ENCODE measurements around the gene GDF15.
A peak's percentile ranks its signal among the peaks of the same experiment; 100 is the strongest.
"Not testable (repeated sequence)": the region's sequence is repeated elsewhere in the genome, so short reads cannot be mapped to it uniquely, and the experiment has no call there.

The GDF15 gene, protein sequence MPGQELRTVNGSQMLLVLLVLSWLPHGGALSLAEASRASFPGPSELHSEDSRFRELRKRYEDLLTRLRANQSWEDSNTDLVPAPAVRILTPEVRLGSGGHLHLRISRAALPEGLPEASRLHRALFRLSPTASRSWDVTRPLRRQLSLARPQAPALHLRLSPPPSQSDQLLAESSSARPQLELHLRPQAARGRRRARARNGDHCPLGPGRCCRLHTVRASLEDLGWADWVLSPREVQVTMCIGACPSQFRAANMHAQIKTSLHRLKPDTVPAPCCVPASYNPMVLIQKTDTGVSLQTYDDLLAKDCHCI

DNA sequence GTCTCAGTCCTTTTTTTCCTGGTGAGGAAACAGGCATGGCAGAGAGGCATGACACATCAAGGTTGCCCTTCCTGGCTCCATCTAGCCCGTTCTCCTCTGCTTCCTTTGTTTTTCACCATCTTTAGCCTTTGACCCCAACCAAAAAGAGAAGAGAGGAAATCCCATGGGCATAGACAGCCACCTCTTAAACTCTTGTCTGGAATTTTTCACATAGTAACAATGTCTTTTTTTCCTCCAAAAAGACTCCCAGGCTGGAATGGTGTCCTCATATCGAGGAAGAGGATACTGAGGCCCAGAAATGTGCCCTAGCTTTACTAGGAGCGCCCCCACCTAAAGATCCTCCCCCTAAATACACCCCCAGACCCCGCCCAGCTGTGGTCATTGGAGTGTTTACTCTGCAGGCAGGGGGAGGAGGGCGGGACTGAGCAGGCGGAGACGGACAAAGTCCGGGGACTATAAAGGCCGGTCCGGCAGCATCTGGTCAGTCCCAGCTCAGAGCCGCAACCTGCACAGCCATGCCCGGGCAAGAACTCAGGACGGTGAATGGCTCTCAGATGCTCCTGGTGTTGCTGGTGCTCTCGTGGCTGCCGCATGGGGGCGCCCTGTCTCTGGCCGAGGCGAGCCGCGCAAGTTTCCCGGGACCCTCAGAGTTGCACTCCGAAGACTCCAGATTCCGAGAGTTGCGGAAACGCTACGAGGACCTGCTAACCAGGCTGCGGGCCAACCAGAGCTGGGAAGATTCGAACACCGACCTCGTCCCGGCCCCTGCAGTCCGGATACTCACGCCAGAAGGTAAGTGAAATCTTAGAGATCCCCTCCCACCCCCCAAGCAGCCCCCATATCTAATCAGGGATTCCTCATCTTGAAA, at the start of gene GDF15:
TSS of gene GDF15 (plus strand) at position 484 of the 868 bp plus-strand sequence. CDS start at position 516, 32 bp downstream.
- DNase-seq: peak; percentile 64

DNA sequence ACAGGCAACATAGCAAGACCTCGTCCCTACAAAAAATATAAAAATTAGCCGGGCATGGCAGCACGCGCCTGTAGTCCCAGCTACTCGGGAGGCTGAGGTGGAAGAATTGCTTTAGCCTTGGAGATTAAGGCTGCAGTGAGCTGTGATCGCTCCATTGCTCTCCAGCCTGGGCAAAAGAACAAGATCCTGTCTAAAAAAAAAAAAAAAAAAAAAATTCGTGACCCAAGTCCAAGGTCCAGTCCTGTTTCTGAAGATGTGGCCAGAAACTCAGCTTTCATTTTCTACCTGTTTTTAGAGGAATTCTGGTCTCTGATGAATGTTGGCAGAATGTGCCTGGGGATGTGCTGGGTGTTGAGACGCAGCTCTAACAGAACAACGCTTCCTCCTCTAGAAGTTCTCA, 47.4 kb upstream of the GDF15 start:
- no peak for DNase-seq

DNA sequence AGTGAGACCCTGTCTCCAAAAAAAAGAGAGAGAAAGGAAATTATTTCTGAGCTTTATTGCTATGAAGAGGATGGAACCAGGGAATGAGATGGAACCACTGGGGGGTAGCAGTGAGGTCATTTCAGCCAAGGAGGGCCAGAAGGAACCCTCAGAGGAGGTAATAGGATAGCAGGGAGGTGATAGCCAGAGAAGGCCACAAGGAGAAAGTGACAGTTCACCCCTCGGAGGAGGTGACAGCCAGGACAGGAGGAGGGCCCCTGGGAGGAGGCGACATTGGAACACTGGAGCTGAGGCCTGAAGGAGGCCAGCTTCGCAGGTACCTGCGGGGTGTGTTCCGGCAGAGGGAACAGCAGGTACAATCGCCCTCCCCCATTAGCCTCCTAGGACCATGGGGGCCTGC, 46.2 kb upstream of the GDF15 start:
- no peak for DNase-seq

DNA sequence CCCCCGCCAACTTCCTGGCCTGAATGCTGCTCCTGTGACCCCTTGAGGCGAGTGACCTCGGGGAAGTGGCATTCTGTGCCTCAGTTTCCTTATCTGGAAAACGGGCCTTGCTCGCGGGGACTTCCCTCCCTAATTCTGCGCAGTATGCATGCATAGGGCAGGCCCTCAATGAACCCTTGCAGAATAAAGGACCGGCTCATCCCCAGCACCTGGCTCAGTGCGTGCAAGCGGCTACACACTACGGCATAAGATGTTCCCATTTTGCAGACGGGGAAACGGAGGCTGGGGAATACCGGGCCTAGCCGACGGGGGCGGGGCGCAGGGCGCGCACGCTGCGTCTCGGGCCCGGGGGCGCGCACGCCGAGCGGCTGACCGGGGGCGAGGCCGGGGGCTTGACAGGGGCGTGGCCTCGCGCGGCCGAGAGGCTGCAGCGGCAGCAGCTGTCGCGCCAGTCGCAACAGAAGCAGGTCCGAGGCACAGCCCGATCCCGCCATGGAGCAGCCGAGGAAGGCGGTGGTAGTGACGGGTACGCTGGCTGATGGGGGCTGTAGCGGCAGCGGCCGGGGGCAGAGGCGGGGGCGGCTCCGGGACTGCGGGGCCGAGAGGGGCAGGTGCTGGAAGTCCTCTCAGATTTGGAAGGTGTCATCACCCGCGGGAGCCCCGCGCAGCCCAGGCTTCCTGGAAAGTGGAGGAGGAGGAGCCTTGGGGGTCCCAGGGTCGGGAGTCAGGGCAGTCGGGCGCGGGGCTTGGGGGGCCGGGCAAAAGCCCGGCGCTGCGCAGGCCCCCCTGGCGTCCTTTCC, 45.6 kb upstream of the GDF15 start, which contains the start of gene PGPEP1:
TSS of gene PGPEP1 (plus strand) at position 409 of the 800 bp plus-strand sequence. CDS start at position 493, 84 bp downstream.
- DNase-seq: peak; percentile 73

DNA sequence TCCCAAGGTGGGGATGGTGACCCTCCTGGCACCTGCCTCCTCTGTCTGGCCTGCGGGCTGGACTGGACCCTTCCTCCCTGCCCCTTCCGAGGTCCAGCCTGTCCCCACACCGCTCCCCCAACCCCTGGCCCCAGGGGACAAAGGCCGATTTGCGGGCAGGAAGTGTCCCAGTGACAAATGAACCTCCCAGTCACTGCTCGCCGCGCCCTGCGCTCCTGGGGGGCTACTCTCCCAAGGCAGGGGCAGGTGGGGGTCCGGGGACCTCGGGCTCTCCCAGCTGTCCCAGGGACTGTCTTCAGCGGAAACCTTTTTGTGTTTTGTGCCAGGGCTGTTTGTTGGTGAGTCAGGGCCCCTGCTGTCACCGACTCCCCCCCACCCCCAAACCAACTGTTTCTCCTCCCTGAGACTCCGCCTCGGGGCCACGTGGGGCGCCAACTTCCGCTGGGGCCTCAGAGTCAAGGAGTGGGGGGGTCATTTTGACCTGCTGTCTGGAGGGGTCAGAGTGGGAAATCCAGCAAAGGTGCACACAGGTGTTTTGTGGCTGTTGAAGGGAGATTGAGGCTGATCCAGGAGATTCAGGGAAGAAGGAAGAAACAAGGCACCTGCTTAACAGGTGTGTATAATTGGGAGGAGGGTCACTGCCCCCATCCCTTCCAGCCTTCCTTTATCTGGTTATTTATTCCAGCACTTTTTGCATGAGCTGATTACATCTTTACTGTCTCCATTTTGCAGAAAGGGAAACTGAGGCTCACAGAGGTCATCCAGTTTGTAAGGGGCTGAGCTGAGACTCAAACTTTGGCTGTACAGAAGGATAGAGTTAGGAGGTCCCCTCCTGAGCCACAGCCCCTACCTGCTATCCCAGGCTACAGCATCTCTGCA, 44.7 kb upstream of the GDF15 start:
- DNase-seq: peak; percentile 61

DNA sequence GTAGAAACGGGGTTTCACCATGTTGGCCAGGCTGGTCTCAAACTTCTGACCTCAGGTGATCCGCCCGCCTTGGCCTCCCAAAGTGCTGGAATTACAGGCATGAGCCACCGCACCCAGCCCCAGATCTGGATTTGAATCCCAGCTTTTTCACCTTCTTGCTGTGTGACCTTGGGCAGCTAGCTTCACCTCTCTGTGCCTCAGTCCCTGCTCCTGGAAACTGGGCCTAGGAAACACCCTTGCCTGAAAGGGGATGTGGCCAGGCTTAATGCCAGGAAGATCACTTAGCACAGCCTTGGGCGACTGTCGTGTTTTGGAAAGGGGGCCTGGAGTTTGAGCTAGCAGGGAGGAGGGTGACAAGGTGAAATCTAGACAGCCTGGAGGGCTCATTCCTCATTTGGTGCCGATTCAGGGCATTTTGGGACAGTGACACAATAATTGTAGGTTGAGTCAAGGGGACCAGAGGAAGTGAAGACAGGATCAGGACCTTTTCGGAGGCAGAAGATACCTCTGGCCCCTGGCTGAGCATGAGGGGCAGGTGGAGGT, 43.8 kb upstream of the GDF15 start:
- DNase-seq: no peak

DNA sequence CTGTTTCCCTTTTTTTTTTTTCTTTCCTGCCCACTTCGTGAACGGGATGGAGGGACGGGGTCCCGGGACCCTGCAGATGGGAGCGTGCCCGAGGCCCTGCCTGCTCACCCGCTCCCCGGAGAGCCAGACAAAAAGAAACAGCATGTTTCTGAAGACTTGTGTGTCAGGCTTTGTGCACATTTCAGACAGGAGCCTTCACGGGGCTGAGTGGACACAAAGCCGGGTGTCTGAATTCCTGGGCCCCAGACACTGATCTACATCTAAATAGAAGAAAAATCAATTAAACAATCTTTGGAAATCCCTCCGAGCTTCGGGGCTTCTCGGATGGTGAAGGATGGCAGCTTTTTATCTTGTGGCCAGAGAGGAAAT, 41.4 kb upstream of the GDF15 start:
- DNase-seq: no peak

DNA sequence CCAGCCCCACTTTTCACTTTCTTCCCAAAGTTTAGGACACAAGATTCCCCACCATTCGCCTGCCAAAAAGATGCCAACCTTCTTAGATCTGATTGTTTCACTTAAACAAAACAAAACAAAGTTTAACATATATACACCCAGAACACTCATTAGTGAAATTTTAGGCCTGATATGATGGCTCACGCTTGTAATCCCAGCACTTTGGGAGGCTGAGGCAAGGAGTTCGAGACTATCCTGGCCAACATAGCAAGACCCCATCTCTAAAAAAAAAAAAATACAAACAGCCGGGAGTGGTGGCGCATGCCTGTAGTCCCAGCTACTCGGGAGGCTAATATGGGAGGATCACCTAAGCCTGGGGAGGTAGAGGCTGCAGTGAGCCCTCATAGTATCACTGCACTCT, 40.7 kb upstream of the GDF15 start:
- DNase-seq: no peak

DNA sequence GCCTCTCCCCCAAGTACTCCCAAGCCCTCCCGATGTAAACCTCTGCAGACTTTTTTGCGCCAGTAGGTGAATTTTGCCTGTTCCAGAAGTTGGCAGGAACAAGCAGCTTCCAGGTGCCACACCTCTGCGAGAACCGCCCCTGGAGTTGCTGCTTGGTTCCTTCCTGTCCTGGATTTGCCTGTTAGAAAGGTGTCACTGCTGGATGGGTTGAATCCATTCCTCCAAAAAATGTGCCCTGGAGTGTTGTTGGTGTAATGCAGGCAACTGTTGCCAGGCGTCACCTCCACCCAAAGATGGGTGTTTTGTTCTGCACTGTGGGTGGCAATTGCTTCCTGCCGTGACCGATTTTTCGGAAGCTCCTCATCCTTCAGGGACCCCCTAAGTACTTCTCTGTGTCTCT, 39.9 kb upstream of the GDF15 start:
- no peak for DNase-seq

DNA sequence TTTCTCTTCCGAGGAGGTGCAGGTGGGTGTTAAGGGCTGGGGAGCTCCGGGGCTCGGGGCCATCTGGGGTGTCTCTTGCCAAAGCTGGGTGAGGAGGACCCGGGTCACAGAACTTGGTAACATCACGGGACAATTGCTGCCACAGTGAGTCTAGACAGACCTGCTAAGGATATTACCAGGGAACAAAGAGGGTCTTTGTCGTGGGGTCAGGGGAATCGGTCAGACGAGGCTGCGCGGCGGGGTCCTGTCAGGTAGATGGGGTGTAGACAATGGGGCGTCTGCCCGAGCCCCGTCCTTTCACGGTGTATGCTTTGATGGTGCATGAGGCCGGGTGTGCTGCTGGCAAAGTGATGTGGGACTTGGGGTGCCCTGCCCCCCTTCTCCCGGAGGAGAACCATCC, 37.8 kb upstream of the GDF15 start:
- no peak for DNase-seq

DNA sequence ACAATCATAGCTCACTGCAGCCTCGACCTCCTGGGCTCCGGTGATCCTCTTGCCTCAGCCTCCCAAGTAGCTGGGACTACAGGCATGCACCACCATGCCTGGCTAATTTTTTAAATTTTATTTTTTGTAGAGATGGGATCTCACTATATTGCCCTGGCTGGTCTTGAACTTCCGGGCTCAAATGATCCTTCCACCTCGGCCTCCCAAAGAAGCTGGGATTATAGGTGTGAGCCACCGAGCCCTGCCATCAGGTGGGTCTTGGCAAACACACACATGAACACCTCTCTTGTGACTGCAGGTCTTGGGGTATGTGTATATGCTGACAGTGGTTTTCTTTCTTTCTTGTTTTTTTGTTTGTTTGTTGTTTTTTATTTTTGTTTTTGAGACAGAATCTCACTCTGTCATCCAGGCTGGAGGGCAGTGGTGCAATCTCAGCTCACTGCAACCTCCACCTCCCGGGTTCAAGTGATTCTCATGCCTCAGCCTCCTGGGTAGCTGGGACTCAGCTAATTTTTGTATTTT, 37.1 kb upstream of the GDF15 start:
- DNase-seq: not testable (repeated sequence)

DNA sequence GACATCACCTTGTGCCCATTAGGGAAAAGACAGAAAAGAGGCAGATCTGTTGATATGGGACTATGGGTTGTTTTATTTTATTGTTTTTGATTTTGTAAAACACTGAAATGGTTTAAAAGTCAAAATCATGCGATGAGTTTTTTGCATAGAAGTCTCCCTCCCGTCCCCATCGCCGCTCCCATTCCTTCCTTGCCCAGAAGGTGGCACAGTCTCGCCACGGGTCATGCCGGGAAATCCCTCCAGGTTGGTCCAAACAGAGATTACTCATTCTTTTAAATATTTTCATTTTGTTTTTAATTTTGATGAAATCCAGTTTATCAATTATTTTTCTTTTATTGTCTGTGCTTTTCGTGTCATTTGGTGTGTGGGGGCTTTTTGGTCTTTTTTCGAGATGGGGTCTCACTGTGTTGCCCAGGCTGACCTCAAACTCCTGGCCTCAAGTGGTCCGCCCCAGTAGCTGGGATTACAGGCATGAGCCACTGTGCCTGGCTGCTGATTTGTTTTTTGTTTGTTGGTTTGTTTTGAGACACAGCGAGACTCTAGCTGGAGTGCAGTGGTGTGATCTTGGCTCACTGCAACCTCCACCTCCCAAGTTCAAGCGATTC, 36.3 kb upstream of the GDF15 start:
- peak; percentile 78 for DNase-seq

DNA sequence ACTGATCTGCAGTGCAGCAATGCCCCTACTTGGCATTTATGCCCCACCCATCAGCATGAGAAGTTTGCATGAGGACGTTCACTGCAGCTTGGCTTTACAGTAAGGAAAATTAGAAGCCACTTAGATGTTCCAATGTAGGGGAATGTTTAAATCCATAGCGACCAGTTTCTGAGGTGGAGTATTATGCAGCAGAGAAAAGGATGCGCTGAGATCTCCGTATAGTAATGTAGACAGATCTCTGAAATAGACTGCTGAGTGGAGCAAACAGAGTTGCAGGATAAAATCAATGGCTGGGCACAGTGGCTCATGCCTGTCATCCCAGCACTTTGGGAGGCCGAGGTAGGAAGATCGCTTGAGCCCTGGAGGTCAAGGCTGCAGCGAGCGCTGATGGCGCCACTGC, 35.5 kb upstream of the GDF15 start:
- DNase-seq: no peak

DNA sequence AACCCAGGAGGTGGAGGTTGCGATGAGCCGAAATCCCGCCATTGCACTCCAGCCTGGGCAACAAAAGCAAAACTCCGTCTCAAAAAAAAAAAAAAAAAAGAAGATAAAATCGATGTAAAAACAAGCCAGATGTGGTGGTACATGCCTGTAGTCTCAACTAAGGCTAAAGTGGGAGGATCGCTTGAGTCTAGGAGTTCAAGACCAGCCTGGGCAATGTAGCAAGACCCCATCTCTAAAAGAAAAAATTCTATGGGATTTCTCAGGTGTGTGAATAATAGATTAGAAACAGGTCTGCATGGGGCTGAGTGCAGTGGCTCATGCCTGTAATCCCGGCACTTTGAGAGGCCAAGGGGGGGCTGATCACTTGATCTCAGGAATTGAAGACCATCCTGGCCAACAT, 34.4 kb upstream of the GDF15 start:
- DNase-seq: no peak

DNA sequence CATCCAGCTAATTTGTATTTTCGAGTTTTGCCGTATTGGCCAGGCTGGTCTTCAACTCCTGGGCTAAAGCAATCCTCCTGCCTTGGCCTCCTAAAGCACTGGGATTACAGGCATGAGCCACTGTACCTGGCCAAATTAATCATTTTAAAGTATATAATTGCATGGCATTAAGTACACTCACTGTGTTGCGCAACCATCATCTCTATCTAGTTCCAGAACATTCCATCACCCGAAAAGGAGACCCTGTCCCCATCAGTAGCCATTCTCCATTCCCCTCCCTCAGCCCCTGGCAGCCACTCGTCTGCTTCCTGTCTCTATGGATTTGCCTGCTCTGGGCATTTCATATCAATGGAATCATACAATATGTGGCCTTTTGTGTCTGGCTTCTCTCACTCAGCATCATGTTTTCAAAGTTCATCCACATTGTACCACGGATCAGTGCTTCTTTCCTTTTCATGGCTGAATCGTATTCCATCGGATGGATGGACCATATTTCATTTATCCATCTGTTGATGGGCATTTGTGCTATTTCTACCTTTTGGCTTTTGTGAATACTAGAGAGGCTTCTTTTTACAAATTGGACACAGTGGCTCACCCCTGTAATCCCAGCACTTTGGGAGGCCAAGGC, 32.5 kb upstream of the GDF15 start:
- DNase-seq: no peak

DNA sequence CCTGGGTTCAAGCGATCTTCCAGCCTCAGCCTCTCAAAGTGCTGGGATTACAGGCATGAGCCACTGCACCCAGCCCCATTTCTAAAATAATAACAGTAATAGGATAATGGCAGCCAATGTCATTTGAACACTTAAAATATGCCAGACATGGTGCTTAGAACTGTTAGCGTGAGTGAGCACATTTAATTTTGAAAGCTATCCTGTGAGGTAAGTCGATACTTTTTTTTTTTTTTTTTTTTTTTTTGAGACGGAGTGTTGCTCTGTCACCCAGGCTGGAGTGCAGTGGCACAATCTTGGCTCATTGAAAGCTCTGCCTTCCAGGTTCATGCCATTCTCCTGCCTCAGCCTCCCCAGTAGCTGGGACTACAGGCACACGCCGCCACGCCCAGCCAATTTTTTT, 31.2 kb upstream of the GDF15 start:
- not testable (repeated sequence) for DNase-seq

DNA sequence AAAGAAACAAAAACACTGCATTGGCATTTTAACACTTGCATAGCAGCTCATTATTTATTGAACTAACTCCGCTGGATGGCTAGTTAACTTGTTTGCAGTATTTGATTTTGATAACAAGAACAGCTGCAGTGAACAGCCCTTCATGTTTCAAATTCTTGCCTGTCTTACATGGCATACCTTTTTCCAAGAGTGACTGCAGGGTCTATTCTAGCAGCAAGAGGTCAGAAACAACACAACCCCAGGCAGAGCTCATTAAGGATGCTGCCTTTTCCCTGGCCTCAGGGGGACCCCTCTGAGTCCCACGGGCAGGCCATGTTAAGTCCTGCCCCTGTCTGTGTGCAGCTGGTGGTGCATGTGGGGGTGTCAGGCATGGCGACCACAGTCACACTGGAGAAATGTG, 28.9 kb upstream of the GDF15 start:
- no peak for DNase-seq

DNA sequence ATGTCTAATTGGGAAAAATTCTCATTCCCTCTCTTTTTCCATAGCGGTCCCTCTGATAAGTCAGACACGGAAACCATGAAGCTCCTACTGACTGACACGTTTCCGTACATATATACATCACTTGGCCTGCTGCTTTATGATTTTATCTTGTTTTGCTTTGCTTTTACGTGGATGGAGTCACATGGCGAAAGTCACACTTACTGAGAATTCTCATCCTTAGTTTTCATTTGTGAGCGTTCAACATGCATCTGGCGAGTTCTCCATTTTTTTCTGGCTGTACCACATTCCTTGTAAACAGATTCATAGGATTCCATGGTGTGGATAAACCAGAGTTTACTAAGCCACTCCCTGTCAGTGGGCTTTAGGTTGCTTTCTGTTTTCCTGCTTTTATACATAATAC, 24.3 kb upstream of the GDF15 start:
- DNase-seq: no peak

DNA sequence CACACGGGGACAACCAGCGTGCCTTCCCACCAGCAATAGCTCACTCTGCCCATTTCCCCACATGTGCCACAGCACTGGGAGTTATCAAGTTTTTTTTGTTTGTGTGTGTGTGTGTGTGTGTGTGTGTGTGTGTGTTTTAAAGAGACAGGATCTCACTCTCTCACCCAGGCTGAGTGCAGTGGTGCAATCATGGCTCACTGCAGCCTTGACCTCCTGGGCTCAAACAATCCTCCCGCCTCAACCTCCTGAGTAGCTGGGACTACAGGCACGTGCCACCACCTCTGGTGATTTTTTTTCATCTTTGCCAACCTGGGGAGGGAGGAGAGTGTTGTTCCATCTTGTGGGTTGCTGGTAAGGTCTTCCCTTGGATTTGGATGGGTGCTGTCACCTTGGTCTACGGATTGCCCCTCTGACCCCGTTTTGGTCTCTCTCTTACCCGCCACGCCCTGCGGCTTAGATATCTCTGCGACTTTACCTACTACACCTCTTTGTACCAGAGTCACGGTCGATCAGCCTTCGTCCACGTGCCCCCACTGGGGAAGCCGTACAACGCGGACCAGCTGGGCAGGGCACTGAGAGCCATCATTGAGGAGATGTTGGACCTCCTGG, 22.9 kb upstream of the GDF15 start:
- DNase-seq: no peak

DNA sequence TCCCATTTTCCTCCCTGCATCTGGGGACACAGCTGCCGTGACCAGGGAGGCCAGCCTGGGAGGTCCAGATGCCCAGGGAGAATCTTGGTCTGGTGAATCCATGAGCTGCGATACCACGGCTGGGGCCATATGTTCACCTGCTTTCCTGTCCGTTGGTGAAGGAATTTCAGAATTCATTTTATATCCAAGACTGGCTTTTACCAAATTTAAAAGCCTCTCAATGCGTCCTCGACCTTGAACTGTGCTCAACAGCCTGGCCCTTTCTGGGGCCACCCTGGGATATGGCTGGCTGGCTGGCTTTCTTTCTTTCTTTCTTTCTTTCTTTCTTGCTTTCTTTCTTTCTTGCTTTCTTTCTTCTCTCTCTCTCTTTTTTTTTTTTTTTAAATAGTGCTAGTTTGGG, 22.2 kb upstream of the GDF15 start:
- DNase-seq: no peak
